HFFc6 (cell line): ENCODE results near the gene FOXK1. TPM values are rescaled to one million over a fixed set of nuclear protein-coding genes. Genes with fewer than 3 reads are reported as not detected.

Source experiments
- DNase-seq: peaks from one replicate; pipeline ENCODE4 v3.0.0-alpha.2; 2018
- H3K27ac Mint-ChIP-seq: 2 replicates; pipeline ENCODE4 v1.8.0; 2020; ENCODE audit warnings: mild to moderate bottlenecking, mixed read lengths
- H3K27me3 Mint-ChIP-seq: 2 replicates; pipeline ENCODE4 v1.8.0; 2021; ENCODE audit warnings: mild to moderate bottlenecking, moderate library complexity, mixed read lengths; ENCODE audit not compliant: insufficient read depth
- H3K36me3 Mint-ChIP-seq: 2 replicates; pipeline ENCODE4 v1.8.0; 2021; ENCODE audit warnings: low read depth, mixed read lengths
- H3K4me1 Mint-ChIP-seq: 2 replicates; pipeline ENCODE4 v1.8.0; 2020; ENCODE audit warnings: low read depth, mixed read lengths
- H3K4me3 Mint-ChIP-seq: 2 replicates; pipeline ENCODE4 v1.8.0; 2020; ENCODE audit warnings: mild to moderate bottlenecking, moderate library complexity, mixed read lengths
- H3K9me3 Mint-ChIP-seq: 2 replicates; pipeline ENCODE4 v1.8.0; 2020; ENCODE audit warnings: mild to moderate bottlenecking, mixed read lengths
- total RNA-seq, 6 experiments: library from RNA; stranded (reverse); fragmentation: NEBNext Ultra II Directional; extraction: Animal tissue kit (Norgen Biotek cat#: 25700); gene quantifications; 2 replicates in 1 of 6; 3 replicates in 5 of 6; pipeline ENCODE4 v1.2.3, GENCODE V29; 2021
- TF ChIP-seq, protein P1 (sequence below): fragments of 200-600 bp; sonication (generic); IDR thresholded peaks from 2 replicates; pipeline ENCODE4 v1.5.0; 2021; ENCODE audit warnings: antibody characterized with exemption, mild to moderate bottlenecking

The FOXK1 gene
- total RNA-seq, 6 experiments from 2014 or later, result 33.8 to 39.4 (median 36.2) TPM

DNA sequence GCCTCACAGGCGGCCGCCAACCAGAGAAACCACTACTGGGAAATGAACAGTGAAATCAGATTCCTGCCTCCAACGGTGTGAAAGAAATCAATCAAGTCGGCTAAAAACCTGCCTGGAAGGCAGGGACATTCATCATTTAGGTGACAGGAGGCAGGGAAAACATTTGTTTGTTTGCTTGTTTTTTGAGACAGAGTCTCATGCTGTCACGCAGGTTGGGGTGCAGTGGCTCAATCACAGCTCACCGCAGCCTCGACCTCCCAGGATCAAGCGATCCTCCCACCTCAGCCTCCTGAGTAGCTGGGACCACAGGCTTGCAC is 123.8 kb downstream of the FOXK1 start:
- H3K27me3 Mint-ChIP-seq, result peaks cover 15% of the 10 kb centered on the region
- no peaks in the 10 kb centered on the region for H3K36me3 Mint-ChIP-seq
- H3K4me1 Mint-ChIP-seq, result no peaks in the 10 kb centered on the region

DNA sequence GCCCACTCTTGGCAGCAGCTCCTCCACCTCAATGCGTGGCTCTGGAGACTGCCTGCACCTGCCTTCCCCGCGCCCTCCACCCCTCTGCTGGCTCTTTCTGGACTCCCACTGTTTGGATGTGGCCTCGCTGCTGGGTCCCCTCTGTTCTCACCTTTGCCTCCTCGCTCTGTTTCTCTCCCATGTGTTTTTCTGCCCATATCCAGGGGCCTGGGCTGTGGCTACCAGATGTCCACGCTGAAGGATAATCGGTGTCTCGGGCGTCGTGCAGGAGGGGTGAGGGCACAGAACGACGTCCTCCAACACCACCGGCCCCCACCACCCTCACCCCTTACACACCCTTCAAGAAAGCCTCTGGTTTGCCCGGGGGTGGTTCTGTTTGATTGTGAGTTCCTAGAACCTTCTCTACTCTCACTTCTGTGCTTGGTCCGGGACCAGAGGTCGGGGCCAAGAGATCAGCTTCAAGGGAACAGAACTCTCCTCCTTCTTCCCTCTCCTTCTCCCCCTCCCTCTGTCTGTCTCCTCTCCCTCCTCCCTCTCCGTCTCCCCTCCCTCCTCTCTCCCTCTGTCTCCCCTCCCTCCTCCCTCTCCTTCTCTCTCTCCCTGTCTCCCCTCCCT is 125.0 kb downstream of the FOXK1 start:
- DNase-seq, result no peak
- Mint-ChIP-seq H3K4me1 (no peaks in the 10 kb centered on the region), H3K27me3 (peaks cover 13% of the 10 kb centered on the region), H3K4me3 (no peak overlapping the region), H3K27ac (no peak overlapping the region), H3K36me3 (no peaks in the 10 kb centered on the region), H3K9me3 (no peaks in the 10 kb centered on the region)
- TF ChIP-seq, protein P1, sequence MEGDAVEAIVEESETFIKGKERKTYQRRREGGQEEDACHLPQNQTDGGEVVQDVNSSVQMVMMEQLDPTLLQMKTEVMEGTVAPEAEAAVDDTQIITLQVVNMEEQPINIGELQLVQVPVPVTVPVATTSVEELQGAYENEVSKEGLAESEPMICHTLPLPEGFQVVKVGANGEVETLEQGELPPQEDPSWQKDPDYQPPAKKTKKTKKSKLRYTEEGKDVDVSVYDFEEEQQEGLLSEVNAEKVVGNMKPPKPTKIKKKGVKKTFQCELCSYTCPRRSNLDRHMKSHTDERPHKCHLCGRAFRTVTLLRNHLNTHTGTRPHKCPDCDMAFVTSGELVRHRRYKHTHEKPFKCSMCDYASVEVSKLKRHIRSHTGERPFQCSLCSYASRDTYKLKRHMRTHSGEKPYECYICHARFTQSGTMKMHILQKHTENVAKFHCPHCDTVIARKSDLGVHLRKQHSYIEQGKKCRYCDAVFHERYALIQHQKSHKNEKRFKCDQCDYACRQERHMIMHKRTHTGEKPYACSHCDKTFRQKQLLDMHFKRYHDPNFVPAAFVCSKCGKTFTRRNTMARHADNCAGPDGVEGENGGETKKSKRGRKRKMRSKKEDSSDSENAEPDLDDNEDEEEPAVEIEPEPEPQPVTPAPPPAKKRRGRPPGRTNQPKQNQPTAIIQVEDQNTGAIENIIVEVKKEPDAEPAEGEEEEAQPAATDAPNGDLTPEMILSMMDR, result no peak

More for the DNA sequence above, 123.8 kb downstream of the FOXK1 start:
- H3K27ac Mint-ChIP-seq, result no peak overlapping the region
- H3K4me3 Mint-ChIP-seq, result no peak overlapping the region
- TF ChIP-seq, protein P1, result no peak
- no peak for DNase-seq
- H3K9me3 Mint-ChIP-seq, result no peaks in the 10 kb centered on the region

DNA sequence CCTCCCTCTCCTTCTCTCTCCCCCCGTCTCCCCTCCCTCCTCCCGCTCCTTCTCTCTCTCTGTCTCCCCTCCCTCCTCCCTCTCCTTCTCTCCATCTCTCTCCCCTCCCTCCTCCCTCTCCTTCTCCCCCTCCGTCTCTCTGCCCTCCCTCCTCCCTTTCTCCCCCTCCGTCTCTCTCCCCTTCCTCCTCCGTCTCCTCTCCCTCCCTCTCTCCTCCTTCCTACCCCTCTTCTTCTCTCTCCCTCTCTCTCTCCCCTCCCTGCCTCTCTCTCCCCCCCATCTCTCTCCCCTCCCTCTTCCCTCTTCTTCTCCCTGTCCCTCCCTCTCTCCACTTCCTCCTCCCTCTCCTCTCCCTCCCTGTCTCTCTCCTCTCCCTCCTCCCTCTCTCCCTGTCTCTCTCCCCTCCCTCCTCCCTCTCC is 125.5 kb downstream of the FOXK1 start:
- peaks cover 1% of the 10 kb centered on the region for H3K36me3 Mint-ChIP-seq
- no peak overlapping the region for H3K27ac Mint-ChIP-seq
- TF ChIP-seq, protein P1, result no peak
- H3K9me3 Mint-ChIP-seq, result peaks cover 2% of the 10 kb centered on the region
- peaks cover 13% of the 10 kb centered on the region for H3K27me3 Mint-ChIP-seq
- H3K4me1 Mint-ChIP-seq, result no peaks in the 10 kb centered on the region
- DNase-seq, result no peak
- H3K4me3 Mint-ChIP-seq, result no peak overlapping the region

DNA sequence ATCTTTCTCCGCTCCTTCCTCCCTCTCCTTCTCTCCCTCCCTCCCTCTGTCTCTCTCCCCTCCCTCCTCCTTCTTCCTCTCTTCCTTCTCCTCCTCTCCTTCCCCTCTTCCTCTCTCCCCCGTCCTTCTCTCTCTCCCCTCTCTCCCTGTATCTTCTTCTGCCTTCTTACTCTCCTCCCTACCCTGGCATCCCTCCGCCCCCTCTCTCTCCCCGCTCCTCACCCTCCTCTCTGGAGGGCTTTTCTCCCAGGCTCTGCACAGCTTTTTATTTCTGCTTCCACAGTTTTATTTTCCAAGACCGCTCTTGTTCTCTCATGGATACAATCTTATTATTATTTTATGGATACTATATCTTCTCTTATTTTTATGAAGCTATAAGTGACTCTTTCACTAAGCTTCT is 125.9 kb downstream of the FOXK1 start:
- DNase-seq, result no peak
- no peak overlapping the region for H3K27ac Mint-ChIP-seq
- H3K9me3 Mint-ChIP-seq, result peaks cover 6% of the 10 kb centered on the region
- peaks cover 17% of the 10 kb centered on the region for H3K27me3 Mint-ChIP-seq
- TF ChIP-seq, protein P1, result no peak
- no peak overlapping the region for H3K4me3 Mint-ChIP-seq
- no peaks in the 10 kb centered on the region for H3K4me1 Mint-ChIP-seq
- H3K36me3 Mint-ChIP-seq, result peaks cover 6% of the 10 kb centered on the region

DNA sequence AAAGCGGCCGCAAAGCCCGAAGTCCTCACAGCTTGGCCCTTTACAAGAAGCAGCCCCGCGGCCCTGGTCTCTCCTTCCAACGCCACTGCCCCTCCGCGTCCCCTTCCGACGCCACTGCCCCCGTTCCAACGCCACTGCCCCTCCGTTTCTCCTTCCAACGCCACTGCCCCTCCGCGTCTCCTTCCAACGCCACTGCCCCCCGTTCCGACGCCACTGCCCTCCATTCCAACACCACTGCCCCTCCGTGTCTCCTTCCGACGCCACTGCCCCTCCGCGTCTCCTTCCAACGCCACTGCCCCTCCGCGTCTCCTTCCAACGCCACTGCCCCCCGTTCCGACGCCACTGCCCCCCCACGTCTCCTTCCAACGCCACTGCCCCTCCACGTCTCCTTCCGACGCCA is 126.5 kb downstream of the FOXK1 start:
- H3K36me3 Mint-ChIP-seq, result peaks cover 11% of the 10 kb centered on the region
- TF ChIP-seq, protein P1, result no peak

More for the DNA sequence above, 126.5 kb downstream of the FOXK1 start:
- Mint-ChIP-seq H3K4me3 (no peak overlapping the region), H3K9me3 (peaks cover 11% of the 10 kb centered on the region), H3K27me3 (peaks cover 21% of the 10 kb centered on the region), H3K27ac (no peak overlapping the region), H3K4me1 (no peaks in the 10 kb centered on the region)
- DNase-seq, result no peak
